Measurements from ENCODE around the gene ERC2. TPM values are rescaled to one million over a fixed set of nuclear protein-coding genes. Genes with fewer than 3 reads are reported as not detected.

ERC2 gene
- total RNA-seq, 2 donors from 2014 or later = 1.2 TPM; not detected in 1

DNA sequence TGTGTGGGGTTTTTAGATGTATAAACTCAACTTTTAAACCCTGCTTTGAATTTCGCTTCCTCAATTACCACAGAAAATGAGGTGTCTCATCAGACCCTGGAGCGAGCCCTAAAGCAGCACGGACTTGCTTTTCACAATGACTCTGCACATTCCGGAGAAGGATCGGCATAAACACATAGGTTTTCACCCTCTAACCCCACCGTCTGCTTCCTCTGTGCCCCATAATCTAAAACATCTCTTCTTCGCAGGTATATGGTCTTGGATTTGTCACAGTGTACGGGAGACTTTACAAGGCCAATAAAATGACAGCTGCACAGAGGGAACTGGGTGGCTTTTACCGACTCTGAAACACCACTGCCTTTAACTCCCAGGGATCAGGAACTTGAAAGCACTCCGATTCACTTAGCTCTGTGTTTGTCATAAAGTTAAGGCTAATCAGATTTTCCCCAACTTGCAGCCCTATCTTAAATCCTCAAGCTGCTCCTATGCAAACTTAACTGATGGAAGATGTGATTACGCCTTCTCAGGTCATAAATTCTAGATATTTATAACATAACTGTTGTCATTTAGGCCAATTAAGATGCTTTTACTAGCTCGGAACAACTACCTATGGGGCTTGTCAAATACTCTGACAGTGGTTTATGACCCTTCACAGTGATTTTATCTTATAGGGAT is 847.8 kb downstream of the ERC2 start:
- ATAC-seq (ENCODE audit: insufficient number of reproducible peaks, low FRiP score, low read depth) (no peak), DNase-seq (ENCODE audit: low spot score) (no peak)
- Histone ChIP-seq H3K4me3 (no peak overlapping the region), H3K27ac (no peak overlapping the region), H3K4me1 (ENCODE audit: control insufficient read depth in 1 of 2, low read depth in 2 of 2) (no peaks in the 10 kb centered on the region), H3K36me3 (no peaks in the 10 kb centered on the region), H3K27me3 (replicated peaks; ENCODE audit: insufficient read depth) (no peaks in the 10 kb centered on the region), H3K9me3 (no peaks in the 10 kb centered on the region)
- TF ChIP-seq, protein P1, sequence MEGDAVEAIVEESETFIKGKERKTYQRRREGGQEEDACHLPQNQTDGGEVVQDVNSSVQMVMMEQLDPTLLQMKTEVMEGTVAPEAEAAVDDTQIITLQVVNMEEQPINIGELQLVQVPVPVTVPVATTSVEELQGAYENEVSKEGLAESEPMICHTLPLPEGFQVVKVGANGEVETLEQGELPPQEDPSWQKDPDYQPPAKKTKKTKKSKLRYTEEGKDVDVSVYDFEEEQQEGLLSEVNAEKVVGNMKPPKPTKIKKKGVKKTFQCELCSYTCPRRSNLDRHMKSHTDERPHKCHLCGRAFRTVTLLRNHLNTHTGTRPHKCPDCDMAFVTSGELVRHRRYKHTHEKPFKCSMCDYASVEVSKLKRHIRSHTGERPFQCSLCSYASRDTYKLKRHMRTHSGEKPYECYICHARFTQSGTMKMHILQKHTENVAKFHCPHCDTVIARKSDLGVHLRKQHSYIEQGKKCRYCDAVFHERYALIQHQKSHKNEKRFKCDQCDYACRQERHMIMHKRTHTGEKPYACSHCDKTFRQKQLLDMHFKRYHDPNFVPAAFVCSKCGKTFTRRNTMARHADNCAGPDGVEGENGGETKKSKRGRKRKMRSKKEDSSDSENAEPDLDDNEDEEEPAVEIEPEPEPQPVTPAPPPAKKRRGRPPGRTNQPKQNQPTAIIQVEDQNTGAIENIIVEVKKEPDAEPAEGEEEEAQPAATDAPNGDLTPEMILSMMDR (IDR thresholded peaks at IDR 0.05) = no peak

DNA sequence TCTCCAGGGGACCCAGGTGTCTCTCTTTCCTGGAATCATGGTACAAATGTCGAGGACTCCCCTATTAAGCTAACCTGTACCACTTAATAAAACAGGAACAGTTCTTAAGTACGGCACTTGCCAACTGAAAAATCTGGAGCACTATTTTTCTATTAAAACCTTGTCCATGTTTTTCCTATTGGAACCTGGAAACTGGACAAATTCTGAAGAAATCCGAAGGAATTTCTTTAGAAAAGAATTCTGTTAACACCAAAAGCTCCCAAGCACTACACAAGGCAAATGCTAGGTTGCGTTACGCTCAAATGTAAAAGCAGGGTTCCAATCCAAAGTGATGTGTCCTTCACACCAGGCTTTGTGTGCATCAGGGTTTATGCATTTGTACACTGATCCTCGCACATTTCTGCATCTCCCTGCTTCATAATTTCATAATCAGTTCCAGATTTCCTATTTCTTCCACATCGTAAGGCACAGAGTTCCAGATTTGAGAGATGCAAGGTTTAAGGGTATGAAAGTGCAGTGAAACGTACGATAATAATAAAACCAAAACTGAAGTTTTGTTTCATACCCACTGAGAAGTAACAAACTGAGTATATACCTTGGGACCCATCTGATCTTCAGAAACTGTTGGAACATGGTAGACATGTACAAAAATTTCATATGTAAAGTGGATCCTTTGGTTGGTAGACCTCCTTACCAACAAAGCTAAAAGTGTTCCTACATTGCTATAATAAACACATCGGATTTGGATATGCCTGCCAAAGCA is 849.0 kb downstream of the ERC2 start:
- H3K36me3 ChIP-seq = no peaks in the 10 kb centered on the region
- no peaks in the 10 kb centered on the region for H3K4me1 ChIP-seq (ENCODE audit: control insufficient read depth in 1 of 2, low read depth in 2 of 2)
- no peak for ATAC-seq (ENCODE audit: insufficient number of reproducible peaks, low FRiP score, low read depth)
- no peak overlapping the region for H3K27ac ChIP-seq
- H3K9me3 ChIP-seq = no peaks in the 10 kb centered on the region
- TF ChIP-seq, protein P1 (IDR thresholded peaks at IDR 0.05) = no peak
- no peaks in the 10 kb centered on the region for H3K27me3 ChIP-seq (replicated peaks; ENCODE audit: insufficient read depth)
- DNase-seq (ENCODE audit: low spot score) = no peak
- no peak overlapping the region for H3K4me3 ChIP-seq

DNA sequence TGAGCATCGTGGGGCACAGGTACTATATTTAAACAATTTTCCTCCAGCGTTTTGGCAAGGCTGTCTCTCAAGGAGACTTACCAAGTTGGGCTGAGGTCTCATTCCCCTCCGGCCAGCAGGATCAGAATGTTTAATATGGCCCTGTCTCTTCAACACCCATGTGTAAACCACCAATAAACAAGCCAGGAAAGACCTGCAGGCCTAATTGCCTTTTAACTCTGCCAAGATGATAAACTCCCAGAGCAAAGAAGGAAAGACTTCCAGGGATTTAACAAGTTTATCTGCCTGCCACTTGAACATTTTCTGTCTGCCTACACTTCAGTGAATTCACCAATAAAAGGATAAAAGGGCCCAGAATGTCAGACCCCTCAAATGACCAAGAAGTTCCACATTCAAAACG is 850.9 kb downstream of the ERC2 start:
- H3K36me3 ChIP-seq = no peaks in the 10 kb centered on the region

DNA sequence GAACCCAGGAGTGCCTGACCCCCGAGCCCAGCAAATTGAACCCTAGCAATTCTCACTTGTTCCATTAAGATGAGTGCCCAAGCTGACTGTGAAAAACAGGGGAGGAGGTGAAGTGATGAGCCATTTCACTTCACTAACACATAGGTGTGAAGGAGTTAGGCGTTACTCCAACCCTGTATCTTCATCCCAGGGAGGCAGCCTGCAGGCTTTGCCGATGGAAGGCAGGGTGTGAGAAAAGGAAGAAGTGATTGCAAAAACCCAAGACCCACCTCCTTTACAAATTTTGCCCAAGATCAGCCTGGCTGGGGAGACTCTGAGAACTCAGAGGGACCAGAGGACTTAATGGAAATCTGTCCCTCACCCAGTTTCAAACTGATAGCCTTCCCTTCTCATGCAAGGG is 851.5 kb downstream of the ERC2 start:
- no peaks in the 10 kb centered on the region for H3K36me3 ChIP-seq
- DNase-seq (ENCODE audit: low spot score) = no peak
- no peaks in the 10 kb centered on the region for H3K9me3 ChIP-seq
- no peaks in the 10 kb centered on the region for H3K27me3 ChIP-seq (replicated peaks; ENCODE audit: insufficient read depth)
- H3K27ac ChIP-seq = no peak overlapping the region
- no peak for ATAC-seq (ENCODE audit: insufficient number of reproducible peaks, low FRiP score, low read depth)
- H3K4me1 ChIP-seq (ENCODE audit: control insufficient read depth in 1 of 2, low read depth in 2 of 2) = no peaks in the 10 kb centered on the region
- TF ChIP-seq, protein P1 (IDR thresholded peaks at IDR 0.05) = no peak
- H3K4me3 ChIP-seq = no peak overlapping the region

More for the DNA sequence above, 850.9 kb downstream of the ERC2 start:
- DNase-seq (ENCODE audit: low spot score) (no peak), ATAC-seq (ENCODE audit: insufficient number of reproducible peaks, low FRiP score, low read depth) (no peak)
- H3K4me1 ChIP-seq (ENCODE audit: control insufficient read depth in 1 of 2, low read depth in 2 of 2) = no peaks in the 10 kb centered on the region
- TF ChIP-seq, protein P1 (IDR thresholded peaks at IDR 0.05) = no peak
- H3K27ac ChIP-seq = no peak overlapping the region
- no peaks in the 10 kb centered on the region for H3K9me3 ChIP-seq
- H3K27me3 ChIP-seq (replicated peaks; ENCODE audit: insufficient read depth) = no peaks in the 10 kb centered on the region
- H3K4me3 ChIP-seq = no peak overlapping the region

DNA sequence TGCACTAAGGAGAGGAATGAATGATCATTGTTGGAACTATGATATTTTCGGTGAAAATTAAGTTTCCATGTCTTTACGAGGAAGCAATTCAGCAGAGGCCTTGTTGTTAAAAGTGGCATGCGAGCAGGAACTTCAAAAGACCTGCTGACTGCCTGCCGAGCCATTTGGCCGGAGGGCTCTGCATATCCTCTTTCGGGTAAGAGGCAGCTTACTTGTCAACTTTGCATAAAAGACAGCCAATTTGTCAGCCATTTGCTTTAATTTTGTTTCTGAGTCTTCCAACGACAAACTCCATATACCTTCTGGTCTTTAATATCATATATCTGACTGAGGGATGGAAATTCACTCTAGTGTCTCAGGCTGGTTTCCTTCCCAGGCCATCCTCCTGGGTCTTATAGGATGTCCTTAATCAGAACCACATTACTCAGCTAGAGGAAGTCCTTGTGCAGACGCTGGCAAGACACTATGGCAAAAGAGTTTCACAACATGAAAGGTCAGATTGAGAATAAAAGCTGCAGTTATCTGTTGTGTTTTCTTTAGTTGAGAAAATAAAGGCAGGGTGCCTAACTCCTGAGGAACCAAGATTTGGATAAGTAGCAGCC is 852.5 kb downstream of the ERC2 start:
- Histone ChIP-seq H3K9me3 (no peaks in the 10 kb centered on the region), H3K27ac (no peak overlapping the region)
- TF ChIP-seq, protein P1 (IDR thresholded peaks at IDR 0.05) = no peak

More for the DNA sequence above, 852.5 kb downstream of the ERC2 start:
- DNase-seq (ENCODE audit: low spot score) (no peak), ATAC-seq (ENCODE audit: insufficient number of reproducible peaks, low FRiP score, low read depth) (no peak)
- Histone ChIP-seq H3K4me3 (no peak overlapping the region), H3K4me1 (ENCODE audit: control insufficient read depth in 1 of 2, low read depth in 2 of 2) (no peaks in the 10 kb centered on the region), H3K27me3 (replicated peaks; ENCODE audit: insufficient read depth) (no peaks in the 10 kb centered on the region), H3K36me3 (no peaks in the 10 kb centered on the region)
